ENCODE results near the gene CWH43. TPM values are rescaled to one million over a fixed set of nuclear protein-coding genes. Genes with fewer than 3 reads are reported as not detected.

The CWH43 gene
- total and polyA plus RNA-seq, 2 donors (not counting 1 experiment from before 2014, with no cell fraction given) = not detected

DNA sequence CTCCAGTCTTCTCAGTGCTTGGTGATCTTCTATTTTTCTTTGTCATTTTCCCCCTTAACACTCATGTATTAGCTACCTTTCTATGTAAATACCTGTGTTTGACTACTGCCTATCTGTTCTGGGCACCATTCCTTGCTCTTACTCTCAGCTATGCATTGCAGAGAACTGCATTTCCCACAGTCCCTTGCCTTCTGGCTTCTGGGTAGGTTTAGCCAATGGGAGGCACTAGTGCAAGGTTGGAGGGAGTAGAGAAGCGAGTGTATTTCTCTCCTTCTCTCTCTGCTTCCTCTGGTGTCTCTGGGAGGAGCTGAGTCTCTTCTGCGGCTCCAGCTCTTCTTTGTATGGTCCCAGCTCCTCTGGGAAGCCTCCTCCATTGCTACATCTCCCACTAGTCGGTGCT, 50.5 kb downstream of the CWH43 start:
- peak overlapping the region; percentile 13 for H2AFZ ChIP-seq (ENCODE audit: insufficient read depth, low read depth, low read length, poor library complexity, severe bottlenecking)
- H3K27ac ChIP-seq (ENCODE audit: low read length in 2 of 2) = no peak overlapping the region
- no peak overlapping the region for H3K4me2 ChIP-seq (replicated peaks; ENCODE audit: low read depth, low read length, poor library complexity, severe bottlenecking)
- POLR2A ChIA-PET = no interaction called here
- H3K9ac ChIP-seq (ENCODE audit: low read length) = no peak overlapping the region
- no peak overlapping the region for H3K27ac Mint-ChIP-seq
- no peaks in the 10 kb centered on the region for H3K79me2 ChIP-seq (ENCODE audit: control insufficient read depth, insufficient read depth, low read length)
- WGBS (ENCODE audit: insufficient coverage) = no CpG with 5 or more reads among the region's 3 CpGs
- H3K4me3 ChIP-seq (ENCODE audit: control extremely low read depth in 1 of 5, extremely low read depth in 1 of 5, insufficient read depth in 1 of 5, low read depth in 2 of 5, low read length in 4 of 5) = no peak overlapping the region
- H3K27me3 ChIP-seq (replicated peaks in 1 of 4; ENCODE audit: control extremely low read depth in 1 of 4, control insufficient read depth in 3 of 4, insufficient read depth in 4 of 4, low read length in 3 of 4) = peaks cover 0 to 3% (median 0%) of the 10 kb centered on the region in 4 experiments
- peaks cover 6% of the 10 kb centered on the region for H3K27me3 Mint-ChIP-seq
- intact Hi-C loops (cut with micrococcal nuclease) = no loop called here
- no peaks in the 10 kb centered on the region for H4K20me1 ChIP-seq (ENCODE audit: control insufficient read depth, insufficient read depth, low read length, poor library complexity, severe bottlenecking)
- no peaks in the 10 kb centered on the region for H3K4me1 Mint-ChIP-seq
- no peak overlapping the region for H3K4me3 Mint-ChIP-seq
- TF ChIP-seq, protein P1, sequence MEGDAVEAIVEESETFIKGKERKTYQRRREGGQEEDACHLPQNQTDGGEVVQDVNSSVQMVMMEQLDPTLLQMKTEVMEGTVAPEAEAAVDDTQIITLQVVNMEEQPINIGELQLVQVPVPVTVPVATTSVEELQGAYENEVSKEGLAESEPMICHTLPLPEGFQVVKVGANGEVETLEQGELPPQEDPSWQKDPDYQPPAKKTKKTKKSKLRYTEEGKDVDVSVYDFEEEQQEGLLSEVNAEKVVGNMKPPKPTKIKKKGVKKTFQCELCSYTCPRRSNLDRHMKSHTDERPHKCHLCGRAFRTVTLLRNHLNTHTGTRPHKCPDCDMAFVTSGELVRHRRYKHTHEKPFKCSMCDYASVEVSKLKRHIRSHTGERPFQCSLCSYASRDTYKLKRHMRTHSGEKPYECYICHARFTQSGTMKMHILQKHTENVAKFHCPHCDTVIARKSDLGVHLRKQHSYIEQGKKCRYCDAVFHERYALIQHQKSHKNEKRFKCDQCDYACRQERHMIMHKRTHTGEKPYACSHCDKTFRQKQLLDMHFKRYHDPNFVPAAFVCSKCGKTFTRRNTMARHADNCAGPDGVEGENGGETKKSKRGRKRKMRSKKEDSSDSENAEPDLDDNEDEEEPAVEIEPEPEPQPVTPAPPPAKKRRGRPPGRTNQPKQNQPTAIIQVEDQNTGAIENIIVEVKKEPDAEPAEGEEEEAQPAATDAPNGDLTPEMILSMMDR (IDR thresholded peaks at IDR 0.05) = no peak
- TF ChIP-seq EZH2 (IDR thresholded peaks at IDR 0.05; ENCODE audit: borderline replicate concordance, insufficient read depth, low read depth, low read length, poor library complexity, severe bottlenecking) = no peak
- peaks cover 0 to 4% (median 0%) of the 10 kb centered on the region in 3 donors for H3K9me3 ChIP-seq (ENCODE audit: control extremely low read depth in 1 of 3, control insufficient read depth in 2 of 3, insufficient read depth in 1 of 3, low read length in 2 of 3)
- CTCF ChIA-PET = no interaction called here
- H3K36me3 ChIP-seq (replicated peaks in 1 of 2; ENCODE audit: control extremely low read depth in 1 of 2, control insufficient read depth in 1 of 2, extremely low read depth in 1 of 2, insufficient read depth in 2 of 2, low read length in 1 of 2) = no peaks in the 10 kb centered on the region
- H3K9me3 Mint-ChIP-seq (ENCODE audit: insufficient read depth) = no peaks in the 10 kb centered on the region
- DNase-seq (no peak), ATAC-seq (ENCODE audit: low read depth) (no peak)
- no peaks in the 10 kb centered on the region for H3K4me1 ChIP-seq (ENCODE audit: control insufficient read depth in 2 of 2, insufficient read depth in 2 of 2, low read length in 2 of 2)

DNA sequence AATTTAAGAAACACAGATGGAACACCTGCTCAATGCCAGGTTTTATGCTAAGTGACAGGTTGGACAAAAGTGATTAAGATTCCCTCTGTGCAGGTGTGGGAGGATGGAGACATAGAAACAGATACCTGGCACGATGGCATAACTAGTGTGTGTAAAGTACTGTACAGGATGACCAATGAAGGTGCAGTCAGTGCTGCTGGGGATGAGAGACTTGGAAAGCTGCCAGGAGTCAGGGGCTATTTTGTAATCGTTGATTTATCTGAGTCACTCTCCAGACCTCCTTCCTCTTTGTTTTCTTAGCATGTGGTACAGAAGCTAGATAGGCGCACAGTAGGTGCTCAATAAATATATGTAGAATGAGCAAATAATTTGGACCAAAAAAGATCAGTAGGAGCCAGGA, 58.2 kb downstream of the CWH43 start:
- Mint-ChIP-seq H3K27ac (no peak overlapping the region), H3K27me3 (peaks cover 10% of the 10 kb centered on the region), H3K4me3 (no peak overlapping the region), H3K9me3 (ENCODE audit: insufficient read depth) (no peaks in the 10 kb centered on the region), H3K4me1 (no peaks in the 10 kb centered on the region)
- Histone ChIP-seq H2AFZ (ENCODE audit: insufficient read depth, low read depth, low read length, poor library complexity, severe bottlenecking) (no peak overlapping the region), H3K27me3 (replicated peaks in 1 of 4; ENCODE audit: control extremely low read depth in 1 of 4, control insufficient read depth in 3 of 4, insufficient read depth in 4 of 4, low read length in 3 of 4) (peaks cover 0 to 3% (median 0%) of the 10 kb centered on the region in 4 experiments), H3K9me3 (ENCODE audit: control extremely low read depth in 1 of 3, control insufficient read depth in 2 of 3, insufficient read depth in 1 of 3, low read length in 2 of 3) (no peaks in the 10 kb centered on the region), H3K4me3 (ENCODE audit: control extremely low read depth in 1 of 5, extremely low read depth in 1 of 5, insufficient read depth in 1 of 5, low read depth in 2 of 5, low read length in 4 of 5) (no peak overlapping the region), H3K4me2 (replicated peaks; ENCODE audit: low read depth, low read length, poor library complexity, severe bottlenecking) (no peak overlapping the region), H3K79me2 (ENCODE audit: control insufficient read depth, insufficient read depth, low read length) (no peaks in the 10 kb centered on the region), H3K9ac (ENCODE audit: low read length) (no peak overlapping the region), H3K36me3 (replicated peaks in 1 of 2; ENCODE audit: control extremely low read depth in 1 of 2, control insufficient read depth in 1 of 2, extremely low read depth in 1 of 2, insufficient read depth in 2 of 2, low read length in 1 of 2) (no peaks in the 10 kb centered on the region), H3K4me1 (ENCODE audit: control insufficient read depth in 2 of 2, insufficient read depth in 2 of 2, low read length in 2 of 2) (no peaks in the 10 kb centered on the region), H3K27ac (ENCODE audit: low read length in 2 of 2) (no peak overlapping the region), H4K20me1 (ENCODE audit: control insufficient read depth, insufficient read depth, low read length, poor library complexity, severe bottlenecking) (no peaks in the 10 kb centered on the region)
- intact Hi-C loops (cut with micrococcal nuclease) = no loop called here
- ChIA-PET CTCF (no interaction called here), POLR2A (no interaction called here)
- TF ChIP-seq EZH2 (IDR thresholded peaks at IDR 0.05; ENCODE audit: borderline replicate concordance, insufficient read depth, low read depth, low read length, poor library complexity, severe bottlenecking) = no peak
- TF ChIP-seq, protein P1 (IDR thresholded peaks at IDR 0.05) = no peak
- WGBS (ENCODE audit: insufficient coverage) = 75% methylated on average over 1 of the region's 3 CpGs
- ATAC-seq (ENCODE audit: low read depth) (no peak), DNase-seq (no peak)
